ENCODE results near the gene AKAP10.
A peak's percentile ranks its signal among the peaks of the same experiment; 100 is the strongest.
"Not testable (repeated sequence)": the region's sequence is repeated elsewhere in the genome, so short reads cannot be mapped to it uniquely, and the experiment has no call there.

Gene AKAP10

DNA sequence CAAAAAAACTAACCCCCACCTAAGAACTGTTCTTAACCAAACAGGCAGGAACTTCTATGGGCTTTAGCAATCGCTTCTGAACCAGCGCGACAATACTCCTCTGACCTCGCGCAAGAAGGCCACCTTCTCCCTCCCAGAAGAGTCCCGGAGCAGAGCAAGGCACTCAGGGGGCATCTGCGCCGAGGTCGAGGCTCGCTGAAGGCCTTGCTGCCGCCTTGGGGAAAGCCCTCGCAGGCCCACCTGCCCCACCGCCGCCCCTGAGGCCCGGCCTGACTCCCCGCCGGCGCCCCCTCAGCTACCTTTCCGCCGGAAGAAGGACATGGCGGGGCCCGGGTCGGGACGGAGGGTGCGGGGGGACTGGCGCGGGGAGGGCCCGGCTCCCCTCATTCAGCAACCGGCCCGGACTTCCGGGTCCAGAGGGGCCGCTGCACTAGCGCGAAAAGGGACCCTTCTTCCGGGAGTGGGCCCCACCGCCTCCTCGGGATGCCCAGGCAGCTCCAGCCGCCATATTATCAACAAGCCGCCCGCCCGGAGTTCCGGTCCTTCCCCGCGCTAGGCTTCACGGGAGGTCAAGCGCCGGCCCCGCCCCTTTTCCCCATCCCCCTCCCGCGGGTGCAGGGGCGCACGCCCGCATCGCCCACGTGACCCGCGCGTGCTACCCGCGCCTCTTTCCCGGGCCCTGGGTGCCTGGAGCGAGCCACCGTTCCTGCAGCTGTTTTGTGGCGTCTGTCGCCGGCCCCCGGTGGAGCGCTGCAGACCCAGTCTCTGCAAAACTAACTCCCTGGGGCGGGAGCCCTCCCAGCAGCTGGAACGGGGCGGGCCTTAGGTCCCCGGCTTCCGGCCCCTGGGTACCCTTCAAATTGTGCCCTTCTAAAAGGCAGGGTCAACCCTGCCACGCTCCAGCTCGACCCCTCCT is at the start of gene AKAP10:
Gene AKAP10 (minus strand): TSS at position 536 of the 916 bp plus-strand sequence. CDS start 149 bp downstream, at position 387.
- H3K36me3 ChIP-seq (replicated peaks; ENCODE audit: low read depth, low read length) = no peaks in the 10 kb centered on the region
- peaks cover 3% of the 10 kb centered on the region; the same call in 1 of the 2 replicates for H3K4me1 ChIP-seq (ENCODE audit: low read length)
- H4K20me1 ChIP-seq (ENCODE audit: insufficient read depth, low read length) = no peaks in the 10 kb centered on the region
- peaks cover 51% of the 10 kb centered on the region for H3K79me2 ChIP-seq (ENCODE audit: low read length)
- 0 out of 2 replicates have a peak within 1 kb of the TSS, but pooled peaks have one; percentile 30 for H2AFZ ChIP-seq (ENCODE audit: low read depth, low read length)
- no peaks in the 10 kb centered on the region for H3K9me3 ChIP-seq (ENCODE audit: insufficient read depth, low read length)
- peak within 1 kb of the TSS; percentile 81 for H3K27ac ChIP-seq (ENCODE audit: low read length)
- peak within 1 kb of the TSS; percentile 74 for H3K4me2 ChIP-seq (ENCODE audit: low read length)
- peak within 1 kb of the TSS; percentile 92 for H3K4me3 ChIP-seq (ENCODE audit: low read length)
- peak within 1 kb of the TSS; percentile 83 for H3K9ac ChIP-seq (ENCODE audit: low read length)
- TF ChIP-seq CTCF (IDR thresholded peaks at IDR 0.05; ENCODE audit: low read depth, low read length) (no peak), EZH2phosphoT487 (IDR thresholded peaks at IDR 0.05; ENCODE audit: low read depth) (no peak)
- H3K27me3 ChIP-seq (ENCODE audit: low read depth, low read length) = no peaks in the 10 kb centered on the region

GRCh38 chr17:20026960-20027359 is 49.3 kb upstream of the AKAP10 start:
- Histone ChIP-seq H3K27ac (ENCODE audit: low read length) (no peak overlapping the region), H3K9me3 (ENCODE audit: insufficient read depth, low read length) (no peaks in the 10 kb centered on the region), H2AFZ (ENCODE audit: low read depth, low read length) (no peak overlapping the region), H3K79me2 (ENCODE audit: low read length) (no peaks in the 10 kb centered on the region), H3K9ac (ENCODE audit: low read length) (no peak overlapping the region), H3K4me2 (ENCODE audit: low read length) (no peak overlapping the region), H3K27me3 (ENCODE audit: low read depth, low read length) (no peaks in the 10 kb centered on the region), H3K4me1 (ENCODE audit: low read length) (peaks cover 6% of the 10 kb centered on the region; the same call in 1 of the 2 replicates), H3K36me3 (replicated peaks; ENCODE audit: low read depth, low read length) (no peaks in the 10 kb centered on the region), H4K20me1 (ENCODE audit: insufficient read depth, low read length) (no peaks in the 10 kb centered on the region), H3K4me3 (ENCODE audit: low read length) (no peak overlapping the region)
- TF ChIP-seq CTCF (IDR thresholded peaks at IDR 0.05; ENCODE audit: low read depth, low read length) (no peak), EZH2phosphoT487 (IDR thresholded peaks at IDR 0.05; ENCODE audit: low read depth) (no peak)

GRCh38 chr17:20022701-20023100 is 45.1 kb upstream of the AKAP10 start:
- H3K9ac ChIP-seq (ENCODE audit: low read length) = no peak overlapping the region
- H3K27ac ChIP-seq (ENCODE audit: low read length) = no peak overlapping the region
- no peaks in the 10 kb centered on the region for H3K79me2 ChIP-seq (ENCODE audit: low read length)
- no peaks in the 10 kb centered on the region for H3K27me3 ChIP-seq (ENCODE audit: low read depth, low read length)
- H3K4me2 ChIP-seq (ENCODE audit: low read length) = no peak overlapping the region
- H3K4me3 ChIP-seq (ENCODE audit: low read length) = no peak overlapping the region
- H4K20me1 ChIP-seq (ENCODE audit: insufficient read depth, low read length) = no peaks in the 10 kb centered on the region
- TF ChIP-seq EZH2phosphoT487 (IDR thresholded peaks at IDR 0.05; ENCODE audit: low read depth) (no peak), CTCF (IDR thresholded peaks at IDR 0.05; ENCODE audit: low read depth, low read length) (no peak)
- H3K36me3 ChIP-seq (replicated peaks; ENCODE audit: low read depth, low read length) = no peaks in the 10 kb centered on the region
- peaks cover 14% of the 10 kb centered on the region for H3K4me1 ChIP-seq (ENCODE audit: low read length)
- no peak overlapping the region for H2AFZ ChIP-seq (ENCODE audit: low read depth, low read length)
- no peaks in the 10 kb centered on the region for H3K9me3 ChIP-seq (ENCODE audit: insufficient read depth, low read length)

DNA sequence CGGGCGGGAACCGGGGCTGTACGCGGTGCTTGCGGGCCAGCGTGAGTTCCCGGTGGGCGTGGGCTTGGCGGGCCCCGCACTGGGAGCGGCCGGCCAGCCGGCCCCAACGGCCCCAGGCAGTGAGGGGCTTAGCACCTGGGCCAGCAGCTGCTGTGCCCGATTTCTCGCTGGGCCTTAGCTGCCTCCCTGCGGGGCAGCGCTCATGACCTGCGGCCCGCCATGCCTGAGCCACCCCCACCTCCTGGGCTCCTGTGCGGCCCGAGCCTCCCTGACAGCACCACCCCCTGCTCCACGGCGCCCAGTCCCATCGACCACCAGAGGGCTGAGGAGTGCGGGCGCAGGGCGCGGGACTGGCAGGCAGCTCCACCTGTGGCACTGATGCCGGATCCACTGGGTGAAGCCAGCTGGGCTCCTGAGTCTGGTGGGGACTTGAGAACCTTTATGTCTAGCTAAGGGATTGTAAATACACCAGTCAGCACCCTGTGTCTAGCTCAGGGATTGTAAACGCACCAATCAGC is 38.9 kb upstream of the AKAP10 start:
- H3K4me2 ChIP-seq (ENCODE audit: low read length); H3K27me3 ChIP-seq (ENCODE audit: low read depth, low read length); H3K79me2 ChIP-seq (ENCODE audit: low read length); H3K4me3 ChIP-seq (ENCODE audit: low read length); H3K36me3 ChIP-seq (replicated peaks; ENCODE audit: low read depth, low read length); H3K27ac ChIP-seq (ENCODE audit: low read length); H2AFZ ChIP-seq (ENCODE audit: low read depth, low read length); H3K9me3 ChIP-seq (ENCODE audit: insufficient read depth, low read length); H4K20me1 ChIP-seq (ENCODE audit: insufficient read depth, low read length); H3K9ac ChIP-seq (ENCODE audit: low read length): not testable (repeated sequence)
- H3K4me1 ChIP-seq (ENCODE audit: low read length) = peaks cover 11% of the 10 kb centered on the region
